Right atrium auricular region (tissue), 2 donors: Measurements from ENCODE around the gene PHF3. TPM values are rescaled to one million over a fixed set of nuclear protein-coding genes. Genes with fewer than 3 reads are reported as not detected.

ENCODE experiments used
- DNase-seq: peaks from one replicate; pipeline ENCODE4 v3.0.0-alpha.2; 2019; ENCODE audit warnings: low spot score
- H3K27ac ChIP-seq, 2 donors: fragments of 200-600 bp; sonication (generic); 1 replicate in 1 of 2; 2 replicates in 1 of 2; pipeline ENCODE4 v1.5.1; 2016 to 2019
- H3K27me3 ChIP-seq, 2 donors: fragments of 200-600 bp; sonication (generic); one replicate each; pipeline versions ENCODE4 v1.5.1 to v1.6.0; 2017 to 2019
- H3K36me3 ChIP-seq: fragments of 200-600 bp; sonication (generic); one replicate; pipeline ENCODE4 v1.5.1; 2016
- H3K4me1 ChIP-seq, 2 donors: fragments of 200-600 bp; sonication (generic); one replicate each; pipeline versions ENCODE4 v1.5.1 to v1.6.0; 2017 to 2019
- H3K4me3 ChIP-seq, 2 donors: fragments of 200-600 bp; sonication (generic); 1 replicate in 1 of 2; 2 replicates in 1 of 2; pipeline ENCODE4 v1.5.1; 2017 to 2019; ENCODE audit warnings: mild to moderate bottlenecking in 1 of 2, moderate library complexity in 1 of 2
- H3K9me3 ChIP-seq, 2 donors: fragments of 200-600 bp; sonication (generic); one replicate each; pipeline ENCODE4 v1.5.1; 2019
- total RNA-seq, 2 donors: library from RNA; depleted of rRNA; stranded (reverse); fragments of >200 nt; gene quantifications; one replicate each; pipeline ENCODE4 v1.1.0, GENCODE V29; 2016
- TF ChIP-seq, protein P1 (sequence below), 2 donors: fragments of 200-600 bp; sonication (generic); IDR thresholded peaks; one replicate each; pipeline ENCODE4 v1.5.1; 2019; ENCODE audit warnings: antibody characterized with exemption in 2 of 2

PHF3 gene
- total RNA-seq, 2 donors from 2014 or later = 32.0 to 34.6 TPM

DNA sequence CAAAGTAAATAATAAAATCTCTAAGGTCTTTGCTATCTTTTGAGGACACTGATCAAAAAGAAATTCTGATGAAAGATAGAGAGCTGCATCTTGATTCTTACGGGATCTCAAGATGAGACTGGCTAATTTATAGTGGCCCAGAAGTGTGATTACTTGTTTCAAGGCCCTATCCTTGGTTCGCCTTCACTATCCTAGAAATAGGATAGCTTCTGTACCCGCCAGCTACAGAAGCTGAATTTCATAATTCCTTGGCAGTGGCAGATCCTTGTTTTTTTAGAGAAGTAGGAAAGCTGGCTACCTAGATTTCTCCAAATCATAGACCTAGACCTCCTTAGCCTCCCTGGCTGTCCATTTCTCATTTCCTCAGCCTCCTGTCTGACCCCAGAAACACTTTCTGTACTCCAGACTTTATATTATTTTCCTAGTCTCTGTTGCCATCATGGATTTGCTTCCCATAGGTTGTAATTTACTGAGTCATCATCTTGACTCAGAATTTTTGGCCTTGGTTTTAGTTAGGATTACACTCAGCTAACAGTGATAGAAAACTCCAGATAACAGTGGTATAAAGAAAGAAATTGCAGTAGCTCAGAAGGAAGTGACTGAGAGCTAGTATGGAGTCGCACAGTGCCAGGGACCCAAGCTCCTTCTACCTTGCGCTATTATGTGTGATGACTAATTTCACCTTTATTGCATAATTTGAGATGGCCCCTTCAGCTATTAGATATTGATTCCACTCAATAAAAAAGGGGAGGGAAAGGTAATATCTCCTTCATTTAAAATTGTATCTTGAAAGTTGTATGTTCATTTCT lies 27.7 kb downstream of the PHF3 start:
- Histone ChIP-seq H3K4me3 (no peak overlapping the region), H3K27me3 (no peaks in the 10 kb centered on the region), H3K27ac (no peak overlapping the region), H3K4me1 (peaks cover 0 to 15% of the 10 kb centered on the region in 2 donors), H3K9me3 (no peaks in the 10 kb centered on the region), H3K36me3 (no peaks in the 10 kb centered on the region)
- TF ChIP-seq, protein P1, sequence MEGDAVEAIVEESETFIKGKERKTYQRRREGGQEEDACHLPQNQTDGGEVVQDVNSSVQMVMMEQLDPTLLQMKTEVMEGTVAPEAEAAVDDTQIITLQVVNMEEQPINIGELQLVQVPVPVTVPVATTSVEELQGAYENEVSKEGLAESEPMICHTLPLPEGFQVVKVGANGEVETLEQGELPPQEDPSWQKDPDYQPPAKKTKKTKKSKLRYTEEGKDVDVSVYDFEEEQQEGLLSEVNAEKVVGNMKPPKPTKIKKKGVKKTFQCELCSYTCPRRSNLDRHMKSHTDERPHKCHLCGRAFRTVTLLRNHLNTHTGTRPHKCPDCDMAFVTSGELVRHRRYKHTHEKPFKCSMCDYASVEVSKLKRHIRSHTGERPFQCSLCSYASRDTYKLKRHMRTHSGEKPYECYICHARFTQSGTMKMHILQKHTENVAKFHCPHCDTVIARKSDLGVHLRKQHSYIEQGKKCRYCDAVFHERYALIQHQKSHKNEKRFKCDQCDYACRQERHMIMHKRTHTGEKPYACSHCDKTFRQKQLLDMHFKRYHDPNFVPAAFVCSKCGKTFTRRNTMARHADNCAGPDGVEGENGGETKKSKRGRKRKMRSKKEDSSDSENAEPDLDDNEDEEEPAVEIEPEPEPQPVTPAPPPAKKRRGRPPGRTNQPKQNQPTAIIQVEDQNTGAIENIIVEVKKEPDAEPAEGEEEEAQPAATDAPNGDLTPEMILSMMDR (IDR thresholded peaks at IDR 0.05) = no peak
- no peak for DNase-seq

DNA sequence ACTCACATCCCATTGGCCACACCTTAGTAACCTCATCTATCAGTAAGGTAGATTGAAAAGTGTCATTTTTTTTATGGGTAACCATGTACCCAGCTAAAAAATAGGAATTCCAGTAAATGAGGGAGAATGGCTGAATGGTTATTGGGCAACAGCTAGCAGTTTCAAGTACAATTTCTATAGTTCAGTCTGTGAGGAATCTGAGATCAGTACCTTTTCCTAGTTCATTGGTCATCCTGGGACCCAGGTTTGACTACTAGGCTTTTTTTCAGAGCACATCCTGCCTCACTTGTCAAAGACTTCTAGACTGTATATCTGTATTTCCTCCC lies 28.3 kb downstream of the PHF3 start:
- Histone ChIP-seq H3K27me3 (no peaks in the 10 kb centered on the region), H3K4me1 (peaks cover 0 to 15% of the 10 kb centered on the region in 2 donors), H3K9me3 (no peaks in the 10 kb centered on the region), H3K27ac (no peak overlapping the region), H3K36me3 (no peaks in the 10 kb centered on the region), H3K4me3 (no peak overlapping the region)
- DNase-seq = no peak
- TF ChIP-seq, protein P1 (IDR thresholded peaks at IDR 0.05) = no peak

DNA sequence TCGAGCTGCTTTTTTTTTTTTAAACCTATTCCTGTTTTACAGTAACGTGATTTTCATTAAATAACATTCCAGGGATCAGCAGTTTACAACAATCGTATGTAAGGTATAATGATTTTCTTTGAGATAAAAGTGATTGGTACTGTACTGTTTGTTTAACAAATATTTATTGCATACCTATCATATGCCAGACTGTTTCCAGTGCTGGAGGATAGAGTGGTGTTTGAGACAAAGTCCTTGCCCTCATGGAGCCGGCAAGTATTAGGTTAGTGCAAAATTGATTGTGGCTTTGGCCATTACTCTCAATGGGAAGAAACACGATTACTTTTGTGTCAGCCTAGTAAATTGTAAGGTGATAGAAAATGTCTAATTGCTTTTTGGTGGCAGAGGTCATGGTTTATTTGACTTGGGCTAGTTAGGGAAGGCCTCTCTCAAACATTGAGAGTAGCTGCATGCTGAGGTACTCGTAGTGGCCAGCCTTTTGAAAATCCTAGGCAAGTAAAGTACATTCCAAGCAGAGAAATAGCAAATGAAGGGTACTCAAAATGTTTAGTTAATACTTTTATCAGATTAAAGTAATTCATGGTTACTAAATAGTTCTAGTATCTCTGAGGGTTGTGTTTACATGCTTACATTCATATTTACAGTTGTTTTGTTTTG lies 35.6 kb downstream of the PHF3 start:
- DNase-seq = no peak
- peaks cover 0 to 20% of the 10 kb centered on the region in 2 donors for H3K4me1 ChIP-seq
- H3K27me3 ChIP-seq = no peaks in the 10 kb centered on the region
- no peak overlapping the region for H3K27ac ChIP-seq
- no peak overlapping the region for H3K4me3 ChIP-seq
- H3K9me3 ChIP-seq = no peaks in the 10 kb centered on the region
- H3K36me3 ChIP-seq = no peaks in the 10 kb centered on the region
- TF ChIP-seq, protein P1 (IDR thresholded peaks at IDR 0.05) = no peak

DNA sequence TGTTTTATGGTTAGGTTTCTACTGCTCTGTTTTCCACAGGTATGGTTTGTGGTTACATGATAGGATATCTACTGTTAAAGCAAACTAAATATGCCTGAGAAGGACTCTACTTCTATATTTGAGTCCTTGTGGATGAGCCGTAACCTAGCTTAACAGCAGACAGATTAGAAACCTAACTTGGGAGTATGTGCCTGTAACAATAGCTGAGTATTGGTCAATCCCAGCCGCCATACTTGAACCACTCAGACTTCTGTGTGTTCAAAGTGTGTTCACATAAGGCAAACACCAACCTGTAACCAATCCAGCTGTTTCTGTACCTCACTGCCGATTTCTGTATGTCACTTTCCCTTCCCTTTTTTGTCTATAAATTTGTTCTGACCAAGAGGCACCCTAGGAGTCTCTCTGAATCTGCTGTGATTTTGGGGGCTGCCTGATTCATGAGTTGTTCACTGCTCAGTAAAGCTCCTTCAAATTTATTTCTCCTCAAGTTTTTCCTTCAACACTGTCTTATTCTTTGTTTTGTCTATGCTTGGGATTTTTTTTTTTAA lies 37.1 kb downstream of the PHF3 start:
- TF ChIP-seq, protein P1 (IDR thresholded peaks at IDR 0.05) = no peak
- H3K36me3 ChIP-seq = no peaks in the 10 kb centered on the region
- H3K4me1 ChIP-seq = peaks cover 0 to 32% of the 10 kb centered on the region in 2 donors

DNA sequence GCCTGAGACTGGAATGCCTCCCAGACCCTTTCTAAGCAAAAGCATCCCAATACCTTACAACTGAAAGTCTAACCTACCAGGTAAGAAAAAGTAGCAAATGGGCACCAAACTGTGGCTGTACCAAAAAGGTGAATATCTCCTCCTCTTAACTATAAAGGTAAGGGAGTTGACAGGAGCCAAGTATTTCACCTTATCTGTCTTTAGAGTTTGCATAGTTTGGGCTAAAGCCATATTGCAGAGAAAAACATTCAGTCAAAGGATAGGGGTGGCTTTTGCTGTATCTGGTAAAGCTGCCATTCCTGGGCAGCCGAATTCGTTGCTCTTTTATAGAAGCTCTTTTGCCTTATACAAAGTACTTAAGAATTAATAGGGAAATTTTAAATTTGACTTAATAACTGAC lies 38.1 kb downstream of the PHF3 start:
- DNase-seq = no peak
- Histone ChIP-seq H3K4me3 (no peak overlapping the region), H3K27me3 (no peaks in the 10 kb centered on the region), H3K9me3 (no peaks in the 10 kb centered on the region), H3K4me1 (peaks cover 0 to 32% of the 10 kb centered on the region in 2 donors), H3K27ac (no peak overlapping the region), H3K36me3 (no peaks in the 10 kb centered on the region)
- TF ChIP-seq, protein P1 (IDR thresholded peaks at IDR 0.05) = no peak

More for the DNA sequence above, 37.1 kb downstream of the PHF3 start:
- DNase-seq = no peak
- Histone ChIP-seq H3K27me3 (no peaks in the 10 kb centered on the region), H3K9me3 (no peaks in the 10 kb centered on the region), H3K4me3 (no peak overlapping the region), H3K27ac (no peak overlapping the region)
